HepG2 (cell line): Measurements from ENCODE around the gene AHCYL1. TPM values are rescaled to one million over a fixed set of nuclear protein-coding genes. Genes with fewer than 3 reads are reported as not detected.

Source experiments
- AFF4 ChIP-seq: sonication (generic); formaldehyde crosslinking; IDR thresholded peaks from 2 replicates; pipeline ENCODE4 v1.4.0; 2020; ENCODE audit warnings: missing genetic modification reagents
- DPF2 ChIP-seq: sonication (generic); formaldehyde crosslinking; IDR thresholded peaks from 2 replicates; pipeline ENCODE4 v1.4.0; 2020; ENCODE audit warnings: mild to moderate bottlenecking, low read depth, missing genetic modification reagents, borderline replicate concordance
- EEA1 ChIP-seq: sonication (generic); formaldehyde crosslinking; IDR thresholded peaks from 2 replicates; pipeline ENCODE4 v1.5.1; 2020; ENCODE audit warnings: mild to moderate bottlenecking, missing genetic modification reagents, borderline replicate concordance
- GFI1 ChIP-seq: sonication (generic); formaldehyde crosslinking; IDR thresholded peaks from 2 replicates; pipeline ENCODE4 v1.5.0; 2020; ENCODE audit warnings: missing genetic modification reagents, mild to moderate bottlenecking, borderline replicate concordance
- HDAC1 ChIP-seq: sonication (generic); formaldehyde crosslinking; IDR thresholded peaks from 2 replicates; pipeline ENCODE4 v1.5.1; 2020; ENCODE audit warnings: mild to moderate bottlenecking, missing genetic modification reagents
- HNF4A ChIP-seq: sonication (generic); formaldehyde crosslinking; IDR thresholded peaks from 2 replicates; pipeline ENCODE4 v1.4.0; 2020; ENCODE audit warnings: missing genetic modification reagents
- KLF15 ChIP-seq: sonication (generic); formaldehyde crosslinking; IDR thresholded peaks from 2 replicates; pipeline ENCODE4 v1.8.1; 2023; ENCODE audit warnings: borderline replicate concordance, mild to moderate bottlenecking, inconsistent platforms, missing genetic modification reagents, mixed read lengths
- PTBP1 ChIP-seq: fragments of 200-400 bp; formaldehyde crosslinking; IDR thresholded peaks from 2 replicates; pipeline ENCODE4 v1.6.1; 2018; ENCODE audit warnings: low read length, low read depth; ENCODE audit not compliant: poor library complexity, severe bottlenecking
- RXRB ChIP-seq: IDR thresholded peaks from 2 replicates; pipeline ENCODE4 v1.6.1; 2016; ENCODE audit warnings: borderline replicate concordance, missing genetic modification reagents, missing compliant biosample characterization
- SOX6 ChIP-seq, 2 experiments: fragments of 450-650 bp in 1 of 2; sonication (generic) in 1 of 2; formaldehyde crosslinking in 1 of 2; IDR thresholded peaks; 2 replicates each; pipeline versions ENCODE4 v1.4.0 to v1.6.1; 2017 to 2020; ENCODE audit warnings: antibody characterized with exemption in 1 of 2, mild to moderate bottlenecking in 1 of 2, missing genetic modification reagents in 1 of 2
- ZNF83 ChIP-seq: sonication (generic); formaldehyde crosslinking; IDR thresholded peaks from 2 replicates; pipeline ENCODE4 v1.4.0; 2020; ENCODE audit warnings: missing genetic modification reagents, mild to moderate bottlenecking, borderline replicate concordance
- ZXDC ChIP-seq: sonication (generic); formaldehyde crosslinking; IDR thresholded peaks from 2 replicates; pipeline ENCODE4 v1.5.0; 2020; ENCODE audit warnings: mild to moderate bottlenecking, missing genetic modification reagents
- polyA plus RNA-seq, 8 experiments: library from polyadenylated mRNA; depleted of rRNA in 3 of 8; stranded (reverse) in 7 of 8; unstranded in 1 of 8; fragments of >200 nt; fragmentation: Illumina TruSeq in 4 of 8; extraction: Trizol in 4 of 8; gene quantifications; 2 replicates each; pipeline versions ENCODE4 v1.2.1 to v1.2.3, GENCODE V29; 2011 to 2016; ENCODE audit warnings: low read depth in 4 of 8, missing spikeins in 1 of 8, mixed read lengths in 1 of 8; ENCODE audit not compliant: insufficient read depth in 1 of 8
- total RNA-seq, 5 experiments: library from RNA; depleted of rRNA; stranded (reverse); fragments of >200 nt; fragmentation: Illumina TruSeq; extraction: Trizol; gene quantifications; 2 replicates each; pipeline ENCODE4 v1.2.3, GENCODE V29; 2016; ENCODE audit warnings: low read depth in 1 of 5
- TF ChIP-seq, protein P1 (sequence below): sonication (generic); formaldehyde crosslinking; IDR thresholded peaks from 2 replicates; pipeline ENCODE4 v1.8.1; 2023; ENCODE audit warnings: mild to moderate bottlenecking, moderate library complexity, missing genetic modification reagents

AHCYL1 gene
- total and polyA plus RNA-seq, 2 of the 13 experiments (the other 11 are each of a cell fraction or from before 2014, with no cell fraction given): 40.9 to 76.3 TPM

GRCh38 chr1:109948285-109948630, 36.3 kb upstream of the AHCYL1 start (continued):
- peak; percentile 49; the same call in 1 of the 2 replicates for TF ChIP-seq RXRB (CRISPR knock-in tag)
- TF ChIP-seq GFI1 (CRISPR knock-in tag): 0 out of 2 replicates have a peak, but pooled peaks have one; percentile 18
- TF ChIP-seq AFF4 (CRISPR knock-in tag): no peak
- peak; percentile 29; the same call in 1 of the 2 replicates for TF ChIP-seq HNF4A (CRISPR knock-in tag)
- TF ChIP-seq DPF2: no peak
- TF ChIP-seq ZXDC: no peak
- TF ChIP-seq PTBP1: no peak
- TF ChIP-seq, protein P1, sequence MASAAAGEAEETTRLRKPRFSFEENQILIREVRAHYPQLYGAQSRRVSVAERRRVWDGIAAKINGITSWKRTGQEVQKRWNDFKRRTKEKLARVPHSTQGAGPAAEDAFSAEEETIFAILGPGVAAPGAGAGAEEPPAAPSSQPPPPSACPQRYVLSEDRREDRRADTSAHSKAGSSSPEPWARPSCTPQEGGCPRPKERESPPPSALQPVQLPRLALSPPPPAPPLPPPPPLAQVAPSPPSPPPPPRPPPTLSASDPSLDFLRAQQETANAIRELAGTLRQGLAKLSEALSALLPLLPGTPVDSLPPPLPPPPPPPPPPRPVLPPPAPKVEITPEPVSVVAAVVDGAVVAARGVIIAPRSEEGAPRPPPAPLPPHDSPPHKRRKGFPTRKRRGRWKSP (CRISPR knock-in tag): no peak
- TF ChIP-seq SOX6 (IDR thresholded peaks at IDR 0.05): no peak
- peak; percentile 73; the same call in 1 of the 2 replicates for TF ChIP-seq SOX6 (CRISPR knock-in tag; IDR thresholded peaks at IDR 0.05)
- TF ChIP-seq ZNF83 (CRISPR knock-in tag): no peak
- TF ChIP-seq HDAC1 (CRISPR knock-in tag): 0 out of 2 replicates have a peak, but pooled peaks have one; percentile 11
- TF ChIP-seq EEA1 (CRISPR knock-in tag): no peak
- TF ChIP-seq KLF15 (CRISPR knock-in tag): no peak
